Measurements from ENCODE around the gene GRAMD1A. TPM values are rescaled to one million over a fixed set of nuclear protein-coding genes. Genes with fewer than 3 reads are reported as not detected.
"Not testable (repeated sequence)": the region's sequence is repeated elsewhere in the genome, so short reads cannot be mapped to it uniquely, and the experiment has no call there.

Gene GRAMD1A
- total RNA-seq, 4 donors from 2014 or later: 38.8 to 45.1 (median 43.7) TPM

DNA sequence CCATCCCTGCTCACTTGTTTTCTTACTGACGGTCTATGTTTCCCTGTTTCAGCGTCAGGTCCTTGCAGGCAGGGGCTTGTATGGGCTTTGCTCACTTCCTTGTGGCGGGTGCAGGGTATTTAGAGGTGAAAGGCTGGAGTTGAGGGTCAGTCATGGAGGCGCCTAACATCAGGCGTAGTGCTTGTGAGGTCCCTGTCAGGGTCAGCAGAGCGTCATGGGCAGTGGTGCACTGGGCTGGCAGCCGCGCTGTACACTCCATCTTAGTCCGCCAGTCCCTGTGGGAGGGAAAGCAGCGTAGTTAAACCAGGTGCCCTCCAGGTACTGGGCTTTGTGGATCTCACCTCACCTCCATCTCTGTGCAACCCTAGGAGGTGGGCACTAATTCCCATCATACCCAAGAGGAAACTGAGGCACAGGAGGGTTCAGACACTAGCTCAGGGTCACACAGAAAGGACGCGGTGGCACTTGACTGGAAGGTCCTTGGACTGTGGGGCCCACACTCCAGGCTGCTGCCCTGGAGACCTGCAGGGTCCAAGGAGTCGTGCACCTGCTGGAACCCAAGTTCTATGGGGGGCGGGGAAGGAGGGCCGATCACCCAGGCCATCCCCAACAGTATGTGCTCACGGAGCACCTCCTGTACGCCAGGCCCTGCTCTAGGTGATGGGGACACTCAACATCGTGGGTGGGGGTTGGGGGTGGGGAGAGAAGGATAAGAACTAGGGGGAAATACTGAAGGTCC is 4.6 kb downstream of the GRAMD1A start:
- H3K27me3 ChIP-seq: no peaks in the 10 kb centered on the region
- H3K4me3 ChIP-seq: no peak overlapping the region
- peaks cover 19 to 21% of the 10 kb centered on the region in 2 donors for H3K4me1 ChIP-seq
- in situ Hi-C loops (cut with MboI; ENCODE audit: low sequenced_read_pairs in 4 of 4) (no loop called here), intact Hi-C loops (cut with DNase I; ENCODE audit: low total_unique reads) (no loop called here)
- H3K9me3 ChIP-seq: no peaks in the 10 kb centered on the region
- no peak for TF ChIP-seq CTCF (IDR thresholded peaks at IDR 0.05 in 4 of 5, conservative IDR thresholded peaks at IDR 0.05 in 1 of 5)
- TF ChIP-seq POLR2A (IDR thresholded peaks at IDR 0.05): no peak
- H3K27ac ChIP-seq: no peak overlapping the region
- ATAC-seq: no peak
- H3K36me3 ChIP-seq: peaks cover 0 to 7% of the 10 kb centered on the region in 2 donors
- no peak for DNase-seq

GRCh38 chr19:35005256-35005977 is 5.3 kb downstream of the GRAMD1A start:
- Histone ChIP-seq H3K36me3 (peaks cover 0 to 14% of the 10 kb centered on the region in 2 donors), H3K4me3 (no peak overlapping the region), H3K27ac (peak overlapping the region in 2 of 4 donors; percentile 4 to 28), H3K27me3 (no peaks in the 10 kb centered on the region), H3K9me3 (no peaks in the 10 kb centered on the region), H3K4me1 (peaks cover 19 to 21% of the 10 kb centered on the region in 2 donors)
- ATAC-seq: no peak
- in situ Hi-C loops (cut with MboI; ENCODE audit: low sequenced_read_pairs in 4 of 4) (no loop called here), intact Hi-C loops (cut with DNase I; ENCODE audit: low total_unique reads) (no loop called here)
- no peak for DNase-seq
- no peak for TF ChIP-seq CTCF (IDR thresholded peaks at IDR 0.05 in 4 of 5, conservative IDR thresholded peaks at IDR 0.05 in 1 of 5)
- no peak for TF ChIP-seq POLR2A (IDR thresholded peaks at IDR 0.05)

DNA sequence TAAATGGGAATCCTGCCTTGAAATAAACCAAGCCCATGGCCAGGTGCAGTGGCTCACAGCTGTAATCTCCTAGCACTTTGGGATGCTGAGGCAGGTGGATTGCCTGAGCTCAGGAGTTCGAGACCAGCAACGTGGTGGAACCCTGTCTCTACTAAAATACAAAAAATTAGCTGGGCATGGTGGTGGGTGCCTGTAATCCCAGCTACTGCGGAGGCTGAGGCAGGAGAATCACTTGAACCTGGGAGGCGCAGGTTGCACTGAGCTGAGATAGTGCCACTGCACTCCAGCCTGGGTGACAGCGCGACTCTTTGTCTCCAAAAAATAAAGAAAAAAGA is 5.9 kb downstream of the GRAMD1A start:
- in situ Hi-C loops (cut with MboI; ENCODE audit: low sequenced_read_pairs in 4 of 4): not testable (repeated sequence)
- peak overlapping the region in 2 of 4 donors; percentile 4 to 28 for H3K27ac ChIP-seq

DNA sequence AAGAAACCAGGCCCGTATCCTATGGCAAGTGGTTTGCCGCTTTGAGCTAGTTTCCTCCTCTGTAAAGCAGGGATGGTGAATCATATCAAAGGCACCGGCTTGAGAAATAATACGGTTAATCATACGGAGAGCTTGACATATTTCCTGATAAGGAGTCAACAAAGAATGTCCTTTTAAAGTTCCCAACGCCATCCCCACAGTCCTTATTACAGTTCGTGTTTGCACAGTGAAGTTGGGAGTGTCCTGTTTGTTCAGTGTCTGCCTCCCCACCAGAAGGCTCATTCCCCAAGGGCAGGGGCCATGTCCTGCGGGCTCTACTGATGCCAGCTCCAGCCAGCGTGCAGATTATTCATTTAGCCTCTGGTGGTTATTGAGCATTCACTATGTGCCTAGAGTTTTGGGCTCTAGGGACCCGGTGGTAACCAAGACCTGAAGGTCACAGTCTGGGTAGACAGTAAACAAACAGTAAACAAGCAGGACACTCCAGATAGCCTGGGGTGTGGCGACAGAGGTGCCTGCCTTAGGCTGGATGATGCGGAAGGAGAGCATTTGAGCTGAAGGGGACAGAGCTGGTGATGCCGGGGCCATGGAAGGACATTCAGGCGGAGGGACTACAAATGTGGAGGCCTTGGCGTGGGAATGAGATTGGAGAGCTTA is 6.3 kb downstream of the GRAMD1A start:
- no peak overlapping the region for H3K4me3 ChIP-seq
- intact Hi-C loops (cut with DNase I; ENCODE audit: low total_unique reads): no loop called here
- no peak for DNase-seq
- H3K27me3 ChIP-seq: no peaks in the 10 kb centered on the region
- in situ Hi-C loops (cut with MboI; ENCODE audit: low sequenced_read_pairs in 4 of 4): no loop called here
- H3K4me1 ChIP-seq: peaks cover 12 to 14% of the 10 kb centered on the region in 2 donors
- TF ChIP-seq CTCF (IDR thresholded peaks at IDR 0.05 in 4 of 5, conservative IDR thresholded peaks at IDR 0.05 in 1 of 5): no peak
- TF ChIP-seq POLR2A (IDR thresholded peaks at IDR 0.05): no peak
- no peaks in the 10 kb centered on the region for H3K9me3 ChIP-seq
- no peak for ATAC-seq
- peak overlapping the region in 1 of 4 donors; percentile 28 for H3K27ac ChIP-seq
- peaks cover 0 to 18% of the 10 kb centered on the region in 2 donors for H3K36me3 ChIP-seq

More for the DNA sequence above, 5.9 kb downstream of the GRAMD1A start:
- peaks cover 0 to 18% of the 10 kb centered on the region in 2 donors for H3K36me3 ChIP-seq
- H3K4me3 ChIP-seq; DNase-seq; H3K27me3 ChIP-seq; H3K9me3 ChIP-seq; ATAC-seq; intact Hi-C loops (cut with DNase I; ENCODE audit: low total_unique reads): not testable (repeated sequence)
- peaks cover 17 to 19% of the 10 kb centered on the region in 2 donors for H3K4me1 ChIP-seq

DNA sequence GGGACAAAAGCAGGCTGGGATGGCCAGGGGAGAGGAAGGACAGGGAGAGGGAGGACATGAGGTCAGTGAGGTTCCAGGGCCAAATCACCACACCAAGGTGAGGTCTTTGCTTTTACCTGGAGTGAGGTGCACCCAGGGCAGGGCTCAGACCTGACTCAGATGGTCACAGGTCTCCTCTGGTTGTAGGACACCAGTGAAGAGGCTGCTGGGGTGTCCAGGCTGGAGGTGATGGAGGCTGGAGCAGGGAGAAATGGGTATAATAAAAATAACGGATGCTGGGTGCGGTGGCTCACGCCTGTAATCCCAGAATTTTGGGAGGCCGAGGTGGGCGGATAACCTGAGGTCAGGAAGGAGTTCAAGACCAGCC is 6.9 kb downstream of the GRAMD1A start:
- intact Hi-C loops (cut with DNase I; ENCODE audit: low total_unique reads) (no loop called here), in situ Hi-C loops (cut with MboI; ENCODE audit: low sequenced_read_pairs in 4 of 4) (no loop called here)
- Histone ChIP-seq H3K27ac (no peak overlapping the region), H3K27me3 (no peaks in the 10 kb centered on the region), H3K36me3 (peaks cover 0 to 18% of the 10 kb centered on the region in 2 donors), H3K9me3 (no peaks in the 10 kb centered on the region), H3K4me1 (peaks cover 8 to 16% of the 10 kb centered on the region in 2 donors), H3K4me3 (no peak overlapping the region)
- no peak for DNase-seq
- no peak for ATAC-seq
- TF ChIP-seq CTCF (IDR thresholded peaks at IDR 0.05 in 4 of 5, conservative IDR thresholded peaks at IDR 0.05 in 1 of 5) (no peak), POLR2A (IDR thresholded peaks at IDR 0.05) (no peak)

DNA sequence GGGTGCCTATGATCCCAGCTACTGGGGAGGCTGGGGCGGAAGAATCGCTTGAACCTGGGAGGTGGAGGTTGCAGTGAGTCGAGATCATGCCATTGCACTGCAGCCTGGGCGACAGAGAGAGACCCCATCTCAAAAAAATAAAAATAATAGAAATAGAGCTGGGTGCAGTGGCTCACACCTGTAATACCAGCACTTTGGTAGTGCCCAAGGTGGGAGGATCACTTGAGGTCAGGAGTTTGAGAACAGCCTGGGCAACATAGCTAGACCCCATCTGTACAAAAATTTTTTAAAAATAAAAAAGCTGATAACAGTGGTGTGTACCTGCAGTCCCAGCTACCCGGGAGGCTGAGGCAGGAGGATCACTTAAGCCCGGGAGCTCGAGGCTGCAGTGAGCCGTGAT is 7.3 kb downstream of the GRAMD1A start:
- ATAC-seq; H3K27me3 ChIP-seq; DNase-seq; H3K9me3 ChIP-seq; in situ Hi-C loops (cut with MboI; ENCODE audit: low sequenced_read_pairs in 4 of 4); H3K4me3 ChIP-seq; intact Hi-C loops (cut with DNase I; ENCODE audit: low total_unique reads): not testable (repeated sequence)
- H3K27ac ChIP-seq: peak overlapping the region in 1 of 4 donors; percentile 47
- H3K4me1 ChIP-seq: peaks cover 8 to 21% of the 10 kb centered on the region in 2 donors
- peaks cover 0 to 18% of the 10 kb centered on the region in 2 donors for H3K36me3 ChIP-seq

All from gastrocnemius medialis (tissue), 4 donors.